ES-I3 (cell line): ENCODE results near the gene MIS12.

ENCODE experiments used
- H3K36me3 ChIP-seq: 2 replicates; pipeline ENCODE4 v1.6.1; 2013; ENCODE audit warnings: mild to moderate bottlenecking, low read length, control low read depth, moderate library complexity; ENCODE audit not compliant: insufficient read depth
- H3K4me1 ChIP-seq: 2 replicates; pipeline ENCODE4 v1.6.1; 2013; ENCODE audit warnings: mild to moderate bottlenecking, control low read depth, low read length; ENCODE audit not compliant: insufficient read depth
- H3K9ac ChIP-seq: 2 replicates; pipeline ENCODE4 v1.6.1; 2013; ENCODE audit warnings: low read depth, mild to moderate bottlenecking, low read length, moderate library complexity
- H3K9me3 ChIP-seq: 2 replicates; pipeline ENCODE4 v1.6.1; 2013; ENCODE audit warnings: mild to moderate bottlenecking, low read length, moderate library complexity; ENCODE audit not compliant: control insufficient read depth, insufficient read depth

MIS12 gene

DNA sequence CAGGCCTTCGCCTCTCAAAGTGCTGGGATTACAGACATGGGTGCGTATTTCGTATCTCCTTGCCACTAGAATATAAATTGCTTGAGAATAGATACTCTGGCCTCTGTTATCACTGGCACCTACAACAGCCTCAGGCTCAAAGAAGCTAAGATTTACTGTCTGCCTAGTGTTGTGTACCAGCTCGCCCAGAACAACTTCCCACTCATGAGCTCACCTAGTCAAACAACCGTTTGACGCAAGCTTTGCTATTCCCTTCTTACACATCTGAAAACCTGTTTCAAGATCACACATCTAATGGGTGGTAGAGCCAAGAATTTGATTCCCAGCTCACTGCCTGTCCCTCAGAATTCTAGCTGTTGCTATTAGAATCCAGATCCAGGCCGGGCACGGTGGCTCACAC is 24.4 kb downstream of the MIS12 start:
- H3K4me1 ChIP-seq: no peaks in the 10 kb centered on the region
- H3K9ac ChIP-seq: no peak overlapping the region
- H3K9me3 ChIP-seq: no peaks in the 10 kb centered on the region
- H3K36me3 ChIP-seq: no peaks in the 10 kb centered on the region

GRCh38 chr17:5511401-5512225 is 25.2 kb downstream of the MIS12 start:
- Histone ChIP-seq H3K9me3 (no peaks in the 10 kb centered on the region), H3K4me1 (no peaks in the 10 kb centered on the region), H3K9ac (no peak overlapping the region), H3K36me3 (no peaks in the 10 kb centered on the region)

DNA sequence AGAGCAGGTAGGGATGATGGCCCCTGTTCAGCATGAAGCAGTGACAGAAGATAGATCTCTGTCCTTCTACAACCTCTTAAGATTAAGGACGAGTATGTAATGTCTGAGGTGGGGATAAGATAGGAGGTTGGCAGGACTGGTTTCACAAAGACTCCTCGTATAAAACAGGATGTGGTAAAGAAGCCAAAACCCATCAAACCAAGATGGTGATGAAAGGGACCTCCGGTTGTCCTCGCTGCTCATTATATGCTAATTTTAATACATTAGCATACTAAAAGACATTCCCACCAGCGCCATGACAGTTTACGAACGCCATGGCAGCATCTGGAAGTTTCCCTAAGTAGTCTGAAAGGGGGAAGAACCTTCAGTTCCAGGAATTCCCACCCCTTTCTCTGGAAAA is 27.3 kb downstream of the MIS12 start:
- no peaks in the 10 kb centered on the region for H3K36me3 ChIP-seq
- H3K9me3 ChIP-seq: no peaks in the 10 kb centered on the region
- H3K9ac ChIP-seq: no peak overlapping the region
- H3K4me1 ChIP-seq: no peaks in the 10 kb centered on the region

- Histone ChIP-seq H3K9me3 (no peaks in the 10 kb centered on the region), H3K9ac (no peak overlapping the region), H3K36me3 (no peaks in the 10 kb centered on the region), H3K4me1 (no peaks in the 10 kb centered on the region)
These were observed 28.6 kb downstream of the MIS12 start for GRCh38 chr17:5514976-5515375.

- Histone ChIP-seq H3K36me3 (no peaks in the 10 kb centered on the region), H3K4me1 (no peaks in the 10 kb centered on the region), H3K9me3 (no peaks in the 10 kb centered on the region), H3K9ac (no peak overlapping the region)
These were observed 29.9 kb downstream of the MIS12 start for GRCh38 chr17:5516060-5516792.

- Histone ChIP-seq H3K9ac (no peak overlapping the region), H3K4me1 (no peaks in the 10 kb centered on the region), H3K36me3 (no peaks in the 10 kb centered on the region), H3K9me3 (no peaks in the 10 kb centered on the region)
These were observed 36.1 kb downstream of the MIS12 start for GRCh38 chr17:5522476-5522875.

DNA sequence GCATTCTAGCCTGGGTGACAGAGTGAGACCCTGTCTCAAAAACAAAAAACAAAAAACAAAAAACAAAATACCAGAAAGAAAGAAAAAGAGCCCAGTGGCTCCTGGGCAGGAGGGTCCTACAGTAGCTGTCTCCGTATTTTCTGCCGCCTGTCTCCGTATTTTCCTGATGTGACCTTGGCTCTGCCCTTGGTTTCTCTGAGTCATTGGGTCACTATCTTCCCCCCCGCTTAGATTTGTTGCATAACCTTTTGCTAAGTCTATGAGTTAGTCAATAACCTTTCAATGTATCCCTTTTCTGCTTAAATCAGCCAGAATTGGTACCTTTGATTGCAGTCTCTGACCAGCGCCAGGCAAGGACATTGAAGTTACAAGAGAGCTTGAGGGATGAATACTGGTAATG is 36.9 kb downstream of the MIS12 start:
- no peaks in the 10 kb centered on the region for H3K36me3 ChIP-seq
- H3K4me1 ChIP-seq: no peaks in the 10 kb centered on the region
- no peaks in the 10 kb centered on the region for H3K9me3 ChIP-seq
- no peak overlapping the region for H3K9ac ChIP-seq

GRCh38 chr17:5526821-5527598 is 40.6 kb downstream of the MIS12 start:
- no peaks in the 10 kb centered on the region for H3K36me3 ChIP-seq
- no peaks in the 10 kb centered on the region for H3K4me1 ChIP-seq
- H3K9ac ChIP-seq: no peak overlapping the region
- no peaks in the 10 kb centered on the region for H3K9me3 ChIP-seq

- Histone ChIP-seq H3K9ac (no peak overlapping the region), H3K4me1 (no peaks in the 10 kb centered on the region), H3K9me3 (no peaks in the 10 kb centered on the region), H3K36me3 (no peaks in the 10 kb centered on the region)
These were observed 41.4 kb downstream of the MIS12 start for GRCh38 chr17:5527601-5528250.

GRCh38 chr17:5530265-5531084 is 44.1 kb downstream of the MIS12 start:
- Histone ChIP-seq H3K36me3 (no peaks in the 10 kb centered on the region), H3K9me3 (no peaks in the 10 kb centered on the region), H3K4me1 (no peaks in the 10 kb centered on the region), H3K9ac (no peak overlapping the region)

- no peak overlapping the region for H3K9ac ChIP-seq
- no peaks in the 10 kb centered on the region for H3K36me3 ChIP-seq
- no peaks in the 10 kb centered on the region for H3K4me1 ChIP-seq
- H3K9me3 ChIP-seq: no peaks in the 10 kb centered on the region
These were observed 44.7 kb downstream of the MIS12 start for GRCh38 chr17:5531085-5531418.

- Histone ChIP-seq H3K36me3 (no peaks in the 10 kb centered on the region), H3K9ac (no peak overlapping the region), H3K9me3 (no peaks in the 10 kb centered on the region)
These were observed 46.2 kb downstream of the MIS12 start for GRCh38 chr17:5532581-5532980.

DNA sequence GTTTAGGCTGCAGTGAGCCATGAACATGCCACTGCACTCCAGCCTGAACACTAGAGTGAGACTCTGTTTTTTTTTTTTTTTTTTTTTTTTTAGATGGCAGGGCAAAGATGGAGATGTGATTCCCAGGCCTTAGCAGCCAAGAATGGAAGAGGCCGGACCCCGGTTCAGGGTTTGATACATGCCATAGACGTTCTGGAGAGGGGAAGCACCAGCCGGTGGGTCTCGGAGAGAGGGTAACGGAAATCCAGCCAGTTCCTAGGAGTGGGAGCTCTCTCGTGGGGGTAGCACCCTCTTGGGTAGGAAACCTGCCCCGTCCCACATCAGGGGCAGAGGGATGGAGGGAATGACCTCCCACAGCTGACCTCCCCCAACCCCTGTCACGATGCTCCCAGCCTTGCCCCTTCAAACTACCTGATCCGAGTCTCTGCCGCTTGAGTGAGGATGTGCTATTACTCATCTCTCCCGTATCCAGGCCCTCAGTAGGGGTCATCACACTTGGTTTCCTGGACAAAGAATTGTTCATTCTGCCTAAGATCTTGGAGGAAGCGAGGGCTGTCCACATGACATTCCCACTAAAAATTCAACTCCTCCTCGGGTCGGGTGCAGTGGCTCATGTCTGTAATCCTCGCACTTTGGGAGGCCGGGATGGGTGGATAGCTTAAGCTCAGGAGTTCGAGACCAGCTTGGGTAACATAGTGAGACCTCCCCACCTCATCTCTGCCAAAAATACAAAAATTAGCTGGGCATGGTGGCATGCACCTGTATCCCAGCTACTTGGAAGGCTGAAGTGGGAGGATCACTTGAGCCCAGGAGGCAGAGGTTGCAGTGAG is 47.3 kb downstream of the MIS12 start:
- no peaks in the 10 kb centered on the region for H3K9me3 ChIP-seq
- no peaks in the 10 kb centered on the region for H3K4me1 ChIP-seq
- no peaks in the 10 kb centered on the region for H3K36me3 ChIP-seq
- H3K9ac ChIP-seq: no peak overlapping the region

More at GRCh38 chr17:5532581-5532980, 46.2 kb downstream of the MIS12 start:
- H3K4me1 ChIP-seq: no peaks in the 10 kb centered on the region
